K562 (cell line): ENCODE data around the gene ATP6V1G2. TPM values are rescaled to one million over a fixed set of nuclear protein-coding genes. Genes with fewer than 3 reads are reported as not detected.
A peak's percentile ranks its signal among the peaks of the same experiment; 100 is the strongest.

ENCODE experiments used
- CREM ChIP-seq: IDR thresholded peaks from 2 replicates; pipeline ENCODE4 v1.6.1; 2014; ENCODE audit warnings: antibody characterized with exemption, low read depth
- JUND ChIP-seq, 2 experiments: IDR thresholded peaks; 2 replicates in 1 of 2; 3 replicates in 1 of 2; pipeline ENCODE4 v1.6.1; 2011; ENCODE audit warnings: borderline replicate concordance in 2 of 2, low read depth in 2 of 2, low read length in 2 of 2, improper control_type of control experiment in 1 of 2, missing biosample characterization in 1 of 2, missing genetic modification characterization in 1 of 2, missing genetic modification reagents in 1 of 2
- KLF16 ChIP-seq: IDR thresholded peaks from 2 replicates; pipeline ENCODE4 v1.6.1; 2016; ENCODE audit warnings: antibody characterized with exemption
- L3MBTL2 ChIP-seq: fragments of 450-650 bp; IDR thresholded peaks from 2 replicates; pipeline ENCODE4 v1.6.1; 2016; ENCODE audit warnings: mild to moderate bottlenecking, moderate library complexity
- NKRF ChIP-seq: fragments of 450-650 bp; IDR thresholded peaks from 2 replicates; pipeline ENCODE4 v1.6.1; 2016; ENCODE audit warnings: borderline replicate concordance
- POLR2G ChIP-seq: fragments of 200-400 bp; formaldehyde crosslinking; IDR thresholded peaks from 2 replicates; pipeline ENCODE4 v1.6.1; 2017; ENCODE audit warnings: low read depth, mild to moderate bottlenecking, antibody characterized with exemption, low read length, moderate library complexity
- POLR3A ChIP-seq: IDR thresholded peaks from 2 replicates; pipeline ENCODE4 v1.6.1; 2011; ENCODE audit warnings: borderline replicate concordance, mild to moderate bottlenecking, moderate library complexity; ENCODE audit not compliant: insufficient read length, insufficient read depth; ENCODE audit errors: extremely low read depth
- RFX7 ChIP-seq: fragments of 250-450 bp; sonication (Bioruptor Pico); IDR thresholded peaks from 2 replicates; pipeline ENCODE4 v1.5.1; 2021; ENCODE audit warnings: mild to moderate bottlenecking
- RNF2 ChIP-seq: sonication (generic); IDR thresholded peaks from 2 replicates; pipeline ENCODE4 v1.6.1; 2016
- SMAD4 ChIP-seq: fragments of 250-450 bp; sonication (Bioruptor Pico); conservative IDR thresholded peaks from 2 replicates; pipeline ENCODE4 v1.8.0; 2021; ENCODE audit warnings: inconsistent platforms, mild to moderate bottlenecking, moderate library complexity
- SP1 ChIP-seq: sonication (generic); formaldehyde crosslinking; IDR thresholded peaks from 2 replicates; pipeline ENCODE4 v1.8.1; 2022; ENCODE audit warnings: mild to moderate bottlenecking, missing genetic modification reagents
- SUPT5H ChIP-seq: fragments of 450-650 bp; IDR thresholded peaks from 2 replicates; pipeline ENCODE4 v1.6.1; 2016
- TEAD2 ChIP-seq: fragments of 450-650 bp; IDR thresholded peaks from 2 replicates; pipeline ENCODE4 v1.6.1; 2016; ENCODE audit warnings: missing genetic modification characterization, control low read depth, missing compliant biosample characterization
- ZFP36 ChIP-seq: fragments of 150-350 bp; IDR thresholded peaks from 2 replicates; pipeline ENCODE4 v1.6.1; 2018; ENCODE audit warnings: low read length, low read depth; ENCODE audit not compliant: partially characterized antibody
- ZNF830 ChIP-seq: fragments of 250-450 bp; sonication (Bioruptor Pico); IDR thresholded peaks from 2 replicates; pipeline ENCODE4 v1.5.0; 2021; ENCODE audit warnings: mild to moderate bottlenecking
- polyA plus RNA-seq, 8 experiments: library from polyadenylated mRNA; depleted of rRNA in 4 of 8; stranded (reverse) in 5 of 8; unstranded in 3 of 8; fragments of >200 nt; fragmentation: Nextera tagmentation in 2 of 8; fragmentation: Illumina TruSeq in 1 of 8; extraction: Ambion mirVana in 2 of 8; extraction: Trizol in 1 of 8; gene quantifications; 2 replicates each; pipeline versions ENCODE4 v1.2.1 to v1.2.3, GENCODE V29; 2011 to 2014; ENCODE audit warnings: inconsistent platforms in 1 of 8, missing spikeins in 1 of 8
- total RNA-seq, 7 experiments: library from RNA; depleted of rRNA in 6 of 7; stranded (reverse); fragments of >200 nt in 6 of 7; fragmentation: Illumina TruSeq in 2 of 7; extraction: Trizol in 2 of 7; gene quantifications; 2 replicates each; pipeline versions ENCODE4 v1.2.1 to v1.2.3, GENCODE V29; 2011 to 2021; ENCODE audit warnings: low replicate concordance in 1 of 7
- TF ChIP-seq, protein P1 (sequence below), 2 experiments: fragments of 450-650 bp in 1 of 2; sonication (generic) in 1 of 2; formaldehyde crosslinking in 1 of 2; IDR thresholded peaks; 2 replicates each; pipeline versions ENCODE4 v1.7.1 to v1.9.0; 2016 to 2022; ENCODE audit warnings: inconsistent platforms in 1 of 2, mild to moderate bottlenecking in 1 of 2, missing genetic modification reagents in 1 of 2

The ATP6V1G2 gene
- total and polyA plus RNA-seq, 9 of the 15 experiments (the other 6 are each of a cell fraction or from before 2014, with no cell fraction given): 0.14 to 1.5 (median 0.33) TPM

- TF ChIP-seq, protein P1, sequence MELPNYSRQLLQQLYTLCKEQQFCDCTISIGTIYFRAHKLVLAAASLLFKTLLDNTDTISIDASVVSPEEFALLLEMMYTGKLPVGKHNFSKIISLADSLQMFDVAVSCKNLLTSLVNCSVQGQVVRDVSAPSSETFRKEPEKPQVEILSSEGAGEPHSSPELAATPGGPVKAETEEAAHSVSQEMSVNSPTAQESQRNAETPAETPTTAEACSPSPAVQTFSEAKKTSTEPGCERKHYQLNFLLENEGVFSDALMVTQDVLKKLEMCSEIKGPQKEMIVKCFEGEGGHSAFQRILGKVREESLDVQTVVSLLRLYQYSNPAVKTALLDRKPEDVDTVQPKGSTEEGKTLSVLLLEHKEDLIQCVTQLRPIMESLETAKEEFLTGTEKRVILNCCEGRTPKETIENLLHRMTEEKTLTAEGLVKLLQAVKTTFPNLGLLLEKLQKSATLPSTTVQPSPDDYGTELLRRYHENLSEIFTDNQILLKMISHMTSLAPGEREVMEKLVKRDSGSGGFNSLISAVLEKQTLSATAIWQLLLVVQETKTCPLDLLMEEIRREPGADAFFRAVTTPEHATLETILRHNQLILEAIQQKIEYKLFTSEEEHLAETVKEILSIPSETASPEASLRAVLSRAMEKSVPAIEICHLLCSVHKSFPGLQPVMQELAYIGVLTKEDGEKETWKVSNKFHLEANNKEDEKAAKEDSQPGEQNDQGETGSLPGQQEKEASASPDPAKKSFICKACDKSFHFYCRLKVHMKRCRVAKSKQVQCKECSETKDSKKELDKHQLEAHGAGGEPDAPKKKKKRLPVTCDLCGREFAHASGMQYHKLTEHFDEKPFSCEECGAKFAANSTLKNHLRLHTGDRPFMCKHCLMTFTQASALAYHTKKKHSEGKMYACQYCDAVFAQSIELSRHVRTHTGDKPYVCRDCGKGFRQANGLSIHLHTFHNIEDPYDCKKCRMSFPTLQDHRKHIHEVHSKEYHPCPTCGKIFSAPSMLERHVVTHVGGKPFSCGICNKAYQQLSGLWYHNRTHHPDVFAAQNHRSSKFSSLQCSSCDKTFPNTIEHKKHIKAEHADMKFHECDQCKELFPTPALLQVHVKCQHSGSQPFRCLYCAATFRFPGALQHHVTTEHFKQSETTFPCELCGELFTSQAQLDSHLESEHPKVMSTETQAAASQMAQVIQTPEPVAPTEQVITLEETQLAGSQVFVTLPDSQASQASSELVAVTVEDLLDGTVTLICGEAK (IDR thresholded peaks at IDR 0.05): 0 out of 2 replicates have a peak, but pooled peaks have one; percentile 37
- TF ChIP-seq, protein P1 (CRISPR knock-in tag; IDR thresholded peaks at IDR 0.05): no peak
- TF ChIP-seq POLR2G: peak; percentile 90
- TF ChIP-seq TEAD2 (tag): no peak
- peak; percentile 10 for TF ChIP-seq SMAD4 (CRISPR knock-in tag)
- peak; percentile 29; the same call in 1 of the 2 replicates for TF ChIP-seq CREM
- TF ChIP-seq NKRF: peak; percentile 73; the same call in 1 of the 2 replicates
- peak; percentile 69 for TF ChIP-seq SUPT5H
- no peak for TF ChIP-seq ZNF830 (CRISPR knock-in tag)
- no peak for TF ChIP-seq ZFP36
- TF ChIP-seq KLF16: no peak
- TF ChIP-seq SP1: peak; percentile 49; the same call in 1 of the 2 replicates
- no peak for TF ChIP-seq JUND (IDR thresholded peaks at IDR 0.05; ENCODE audit: borderline replicate concordance, low read depth, low read length)
- TF ChIP-seq JUND (tag; IDR thresholded peaks at IDR 0.05; ENCODE audit: borderline replicate concordance, low read depth, low read length): 0 out of 3 replicates have a peak, but pooled peaks have one; percentile 6
- no peak for TF ChIP-seq RFX7 (CRISPR knock-in tag)
- TF ChIP-seq POLR3A: no peak
- TF ChIP-seq L3MBTL2: peak; percentile 85
- no peak for TF ChIP-seq RNF2
These were observed 48.6 kb downstream of the ATP6V1G2 start, which contains the start of gene MICB (continued) for GRCh38 chr6:31497531-31498476.
